OCI-LY3 (cell line): ENCODE measurements around the gene SRGAP2B.
"Not testable (repeated sequence)": the region's sequence is repeated elsewhere in the genome, so short reads cannot be mapped to it uniquely, and the experiment has no call there.

Experiments used
- H2AFZ ChIP-seq: fragments of 200-600, 300-600 bp; shearing (Covaris generic); 2 replicates; pipeline ENCODE4 v1.6.0; 2014; ENCODE audit warnings: antibody characterized with exemption, low read depth, low read length
- H3K27ac ChIP-seq: fragments of 200-600, 300-600 bp; sonication (generic); 2 replicates; pipeline ENCODE4 v1.5.1; 2014; ENCODE audit warnings: mild to moderate bottlenecking, low read length, moderate library complexity, mixed read lengths
- H3K27me3 ChIP-seq: fragments of 200-600, 300-600 bp; sonication (generic); 2 replicates; pipeline ENCODE4 v1.6.1; 2014; ENCODE audit warnings: low read depth, low read length, mixed read lengths
- H3K36me3 ChIP-seq: fragments of 200-600, 300-600 bp; sonication (generic); replicated peaks from 2 replicates; pipeline ENCODE3; 2014; ENCODE audit warnings: low read depth, low read length, mixed read lengths
- H3K4me1 ChIP-seq: fragments of 300-600, 200-600 bp; sonication (generic); 2 replicates; pipeline ENCODE4 v1.6.1; 2014; ENCODE audit warnings: low read length, mixed read lengths
- H3K4me2 ChIP-seq: fragments of 200-600, 300-600 bp; sonication (generic); 2 replicates; pipeline ENCODE4 v1.6.1; 2014; ENCODE audit warnings: low read length, mixed read lengths
- H3K4me3 ChIP-seq: fragments of 300-600, 200-600 bp; sonication (generic); 2 replicates; pipeline ENCODE4 v1.5.1; 2014; ENCODE audit warnings: antibody characterized with exemption, mild to moderate bottlenecking, low read length, moderate library complexity
- H3K79me2 ChIP-seq: fragments of 300-600, 200-600 bp; shearing (Covaris generic); 2 replicates; pipeline ENCODE4 v1.6.1; 2014; ENCODE audit warnings: mild to moderate bottlenecking, low read length, mixed read lengths
- H3K9ac ChIP-seq: fragments of 300-600, 200-600 bp; shearing (Covaris generic); 2 replicates; pipeline ENCODE4 v1.6.0; 2014; ENCODE audit warnings: mild to moderate bottlenecking, low read length, moderate library complexity
- H3K9me3 ChIP-seq: fragments of 200-600, 300-600 bp; shearing (Covaris generic); 2 replicates; pipeline ENCODE4 v1.6.1; 2014; ENCODE audit warnings: low read length, mixed read lengths; ENCODE audit not compliant: insufficient read depth
- H4K20me1 ChIP-seq: fragments of 200-600, 300-600 bp; sonication (generic); 2 replicates; pipeline ENCODE4 v1.6.1; 2016; ENCODE audit warnings: low read length, mixed read lengths; ENCODE audit not compliant: insufficient read depth

The SRGAP2B gene

DNA sequence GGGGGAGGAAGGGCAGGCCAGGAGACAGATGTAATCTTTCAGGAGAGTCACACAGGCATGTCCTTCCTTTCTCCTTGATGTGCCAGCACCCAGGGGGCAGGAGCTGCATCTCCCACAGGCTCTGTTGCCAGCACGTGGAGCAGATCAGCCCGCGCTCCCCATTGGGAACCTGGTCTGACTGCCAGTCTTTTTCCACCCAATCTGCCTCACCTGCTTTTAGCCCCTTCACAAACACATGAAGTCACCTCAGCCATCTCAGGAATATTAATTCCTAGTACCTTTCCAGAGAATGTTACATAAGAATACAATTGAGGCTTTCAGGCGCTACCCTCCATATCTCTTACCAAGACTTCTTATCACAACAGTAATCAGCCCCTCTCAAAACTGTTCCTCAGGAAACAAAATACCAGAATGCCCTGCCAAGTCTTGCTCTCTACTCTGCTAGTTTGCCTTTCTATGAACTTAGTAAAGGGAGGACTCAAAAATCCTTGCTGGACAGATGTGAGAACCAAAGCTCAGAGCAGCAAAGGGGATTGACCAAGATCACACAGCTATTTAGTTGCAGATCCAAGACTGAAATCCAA is 94.3 kb downstream of the SRGAP2B start:
- not testable (repeated sequence) for H3K36me3 ChIP-seq, H3K4me2 ChIP-seq, H4K20me1 ChIP-seq, H3K79me2 ChIP-seq, H3K4me3 ChIP-seq, H2AFZ ChIP-seq, H3K4me1 ChIP-seq, H3K9me3 ChIP-seq, H3K27me3 ChIP-seq, H3K9ac ChIP-seq, H3K27ac ChIP-seq

DNA sequence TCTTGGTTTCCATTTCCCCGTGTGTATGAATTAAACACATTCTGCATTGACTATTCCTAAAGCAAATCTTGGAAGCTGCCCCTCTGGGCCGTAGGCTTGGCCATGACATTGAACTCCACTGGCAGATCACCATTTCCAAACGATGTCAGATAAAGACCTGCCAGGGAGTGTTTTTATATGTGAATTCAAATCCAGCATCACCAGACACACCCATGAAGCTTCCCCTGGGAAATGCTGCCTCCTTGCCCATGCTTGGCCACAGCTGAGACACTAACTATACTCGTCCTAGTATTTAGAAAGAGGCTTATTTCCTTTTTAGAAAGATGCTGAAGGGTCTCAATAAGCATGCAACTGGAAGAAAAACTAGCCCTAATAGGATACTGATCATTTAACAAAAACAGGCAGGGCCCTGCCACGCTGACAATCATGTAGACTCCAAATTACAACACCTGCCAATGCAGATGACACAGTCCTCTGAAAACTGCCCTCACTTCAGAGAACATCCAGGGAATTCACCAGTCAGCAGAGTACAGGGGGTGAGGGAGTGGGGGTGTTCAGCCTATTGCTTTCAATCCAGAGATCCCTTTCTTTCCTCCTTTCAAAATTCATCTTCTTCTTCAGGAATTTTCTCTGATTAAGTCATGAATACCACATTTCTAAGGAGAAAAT is 94.9 kb downstream of the SRGAP2B start:
- H3K27me3 ChIP-seq, H3K4me3 ChIP-seq, H3K9me3 ChIP-seq, H2AFZ ChIP-seq, H3K9ac ChIP-seq, H3K4me1 ChIP-seq, H4K20me1 ChIP-seq, H3K4me2 ChIP-seq, H3K36me3 ChIP-seq, H3K79me2 ChIP-seq, H3K27ac ChIP-seq: not testable (repeated sequence)

DNA sequence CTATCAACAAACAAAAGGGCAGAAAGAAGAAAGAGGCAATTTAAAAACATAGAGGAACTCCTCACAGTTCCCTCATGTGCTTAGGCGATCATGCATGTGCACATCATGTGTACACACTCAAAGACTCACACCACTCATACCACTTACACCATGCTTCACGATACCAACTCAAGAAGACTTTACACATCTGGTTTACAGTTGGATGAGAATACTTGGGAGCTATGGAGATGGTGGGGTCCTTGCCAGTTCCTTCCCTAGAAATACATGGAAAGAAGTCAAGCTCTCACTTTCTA is 96.2 kb downstream of the SRGAP2B start:
- not testable (repeated sequence) for H3K27me3 ChIP-seq, H3K4me3 ChIP-seq, H4K20me1 ChIP-seq, H3K4me1 ChIP-seq, H3K4me2 ChIP-seq, H3K79me2 ChIP-seq, H3K27ac ChIP-seq, H3K36me3 ChIP-seq, H2AFZ ChIP-seq, H3K9ac ChIP-seq, H3K9me3 ChIP-seq

DNA sequence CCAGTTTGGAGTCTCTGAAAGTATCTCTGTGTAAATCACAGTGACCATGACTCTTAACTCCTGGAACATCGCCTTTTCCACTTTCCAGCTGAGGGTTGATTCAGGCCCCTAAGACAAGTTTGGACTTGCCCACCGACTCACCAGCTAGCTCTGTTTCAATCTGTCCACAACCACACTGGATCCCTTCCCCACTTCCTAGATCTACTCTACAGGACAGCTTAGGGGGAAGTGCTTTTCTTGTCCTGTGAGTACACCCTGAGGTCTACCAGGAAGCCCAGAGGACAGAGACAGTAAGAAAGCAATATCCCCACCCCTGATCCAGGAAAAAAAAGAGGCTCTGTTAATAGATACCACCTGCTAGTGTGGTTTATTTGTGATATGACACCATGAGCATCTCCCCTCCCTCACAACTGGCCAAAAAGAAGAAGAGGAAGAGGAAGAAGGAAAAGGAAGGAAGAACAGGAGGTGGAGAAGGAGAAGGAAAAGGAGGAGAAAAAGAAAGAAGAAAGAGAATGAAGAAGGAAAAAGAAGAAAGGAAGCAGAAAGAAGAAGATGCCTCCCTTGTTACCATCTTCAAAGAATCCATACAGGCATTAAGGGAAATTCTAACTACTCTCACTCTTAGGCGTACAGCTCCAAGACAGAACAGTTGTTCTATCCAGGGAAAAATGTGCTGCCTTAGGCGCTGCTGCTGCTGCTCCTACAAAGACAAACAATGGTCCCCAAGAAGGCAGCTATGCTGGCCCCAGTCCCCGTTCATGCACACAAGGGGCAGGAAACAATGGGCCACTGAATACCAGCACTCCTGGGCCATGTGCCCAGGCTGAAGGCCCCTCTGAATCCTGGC is 96.8 kb downstream of the SRGAP2B start:
- H3K79me2 ChIP-seq, H3K27me3 ChIP-seq, H3K36me3 ChIP-seq, H3K4me2 ChIP-seq, H2AFZ ChIP-seq, H3K9ac ChIP-seq, H3K9me3 ChIP-seq, H3K4me1 ChIP-seq, H3K27ac ChIP-seq, H3K4me3 ChIP-seq, H4K20me1 ChIP-seq: not testable (repeated sequence)

- not testable (repeated sequence) for H4K20me1 ChIP-seq, H3K9me3 ChIP-seq, H3K9ac ChIP-seq, H3K27me3 ChIP-seq, H3K36me3 ChIP-seq, H3K79me2 ChIP-seq, H3K27ac ChIP-seq, H3K4me1 ChIP-seq, H2AFZ ChIP-seq, H3K4me3 ChIP-seq, H3K4me2 ChIP-seq
Observed at GRCh38 chr1:144995833-144996410, 99.2 kb downstream of the SRGAP2B start.

- not testable (repeated sequence) for H3K36me3 ChIP-seq, H3K79me2 ChIP-seq, H4K20me1 ChIP-seq, H3K4me3 ChIP-seq, H3K27ac ChIP-seq, H2AFZ ChIP-seq, H3K9ac ChIP-seq, H3K4me1 ChIP-seq, H3K4me2 ChIP-seq, H3K9me3 ChIP-seq, H3K27me3 ChIP-seq
Observed at GRCh38 chr1:144992915-144993314, 102.2 kb downstream of the SRGAP2B start.

GRCh38 chr1:144990611-144991010 is 104.5 kb downstream of the SRGAP2B start:
- H3K27ac ChIP-seq, H3K9me3 ChIP-seq, H3K4me3 ChIP-seq, H3K4me1 ChIP-seq, H3K4me2 ChIP-seq, H2AFZ ChIP-seq, H3K27me3 ChIP-seq, H3K9ac ChIP-seq, H3K36me3 ChIP-seq, H3K79me2 ChIP-seq, H4K20me1 ChIP-seq: not testable (repeated sequence)

GRCh38 chr1:144987131-144987530 is 108.0 kb downstream of the SRGAP2B start:
- not testable (repeated sequence) for H3K4me2 ChIP-seq, H3K4me3 ChIP-seq, H2AFZ ChIP-seq, H3K27ac ChIP-seq, H4K20me1 ChIP-seq, H3K36me3 ChIP-seq, H3K9ac ChIP-seq, H3K27me3 ChIP-seq, H3K4me1 ChIP-seq, H3K9me3 ChIP-seq, H3K79me2 ChIP-seq

- not testable (repeated sequence) for H3K79me2 ChIP-seq, H3K4me1 ChIP-seq, H2AFZ ChIP-seq, H3K4me2 ChIP-seq, H3K4me3 ChIP-seq, H3K36me3 ChIP-seq, H3K27ac ChIP-seq, H3K27me3 ChIP-seq, H3K9me3 ChIP-seq, H3K9ac ChIP-seq, H4K20me1 ChIP-seq
Observed at GRCh38 chr1:144986171-144986860, 108.8 kb downstream of the SRGAP2B start.
